ENCODE measurements around the gene HMHB1.
"Not testable (repeated sequence)": the region's sequence is repeated elsewhere in the genome, so short reads cannot be mapped to it uniquely, and the experiment has no call there.

The HMHB1 gene

GRCh38 chr5:143805861-143806260 is 6.1 kb upstream of the HMHB1 start:
- DNase-seq: no peak

GRCh38 chr5:143806579-143806978 is 5.4 kb upstream of the HMHB1 start:
- DNase-seq: no peak

DNA sequence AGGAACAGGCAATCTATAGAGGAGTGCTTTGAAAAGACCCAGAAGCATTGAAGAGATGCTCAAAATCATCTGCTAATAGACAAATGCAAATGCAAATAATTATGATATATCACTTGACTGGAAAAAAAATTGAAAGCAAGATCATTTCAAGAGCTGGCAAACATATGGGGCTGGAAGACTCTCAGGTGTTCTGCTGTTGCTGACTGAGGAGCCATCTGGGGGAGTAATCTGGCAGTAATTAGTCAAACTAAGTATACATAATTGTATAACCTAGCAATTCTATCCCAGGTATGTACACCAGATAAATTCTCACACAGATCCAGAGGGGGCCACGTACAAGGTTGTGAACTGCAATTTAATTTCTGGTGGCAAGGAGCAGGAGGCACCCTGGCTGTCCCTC is 4.6 kb upstream of the HMHB1 start:
- no peak for DNase-seq

DNA sequence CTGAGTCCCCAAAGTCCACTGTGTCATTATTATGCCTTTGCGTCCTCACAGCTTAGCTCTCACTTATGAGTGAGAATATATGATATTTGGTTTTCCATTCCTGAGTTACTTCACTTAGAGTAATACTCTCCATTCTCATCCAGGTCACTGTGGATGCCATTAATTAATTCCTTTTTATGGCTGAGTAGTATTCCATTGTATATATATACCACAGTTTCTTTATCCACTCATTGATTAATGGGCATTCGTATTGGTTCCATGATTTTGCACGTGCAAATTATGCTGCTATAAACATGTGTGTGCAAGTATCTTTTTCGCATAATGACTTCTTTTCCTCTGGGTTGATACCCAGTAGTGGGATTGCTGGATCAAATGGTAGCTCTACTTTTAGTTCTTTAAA is 4.4 kb downstream of the HMHB1 start:
- DNase-seq: not testable (repeated sequence)

- no peak for DNase-seq
These were observed 7.8 kb downstream of the HMHB1 start for GRCh38 chr5:143819716-143820115.

GRCh38 chr5:143820451-143820850 is 8.5 kb downstream of the HMHB1 start:
- no peak for DNase-seq

DNA sequence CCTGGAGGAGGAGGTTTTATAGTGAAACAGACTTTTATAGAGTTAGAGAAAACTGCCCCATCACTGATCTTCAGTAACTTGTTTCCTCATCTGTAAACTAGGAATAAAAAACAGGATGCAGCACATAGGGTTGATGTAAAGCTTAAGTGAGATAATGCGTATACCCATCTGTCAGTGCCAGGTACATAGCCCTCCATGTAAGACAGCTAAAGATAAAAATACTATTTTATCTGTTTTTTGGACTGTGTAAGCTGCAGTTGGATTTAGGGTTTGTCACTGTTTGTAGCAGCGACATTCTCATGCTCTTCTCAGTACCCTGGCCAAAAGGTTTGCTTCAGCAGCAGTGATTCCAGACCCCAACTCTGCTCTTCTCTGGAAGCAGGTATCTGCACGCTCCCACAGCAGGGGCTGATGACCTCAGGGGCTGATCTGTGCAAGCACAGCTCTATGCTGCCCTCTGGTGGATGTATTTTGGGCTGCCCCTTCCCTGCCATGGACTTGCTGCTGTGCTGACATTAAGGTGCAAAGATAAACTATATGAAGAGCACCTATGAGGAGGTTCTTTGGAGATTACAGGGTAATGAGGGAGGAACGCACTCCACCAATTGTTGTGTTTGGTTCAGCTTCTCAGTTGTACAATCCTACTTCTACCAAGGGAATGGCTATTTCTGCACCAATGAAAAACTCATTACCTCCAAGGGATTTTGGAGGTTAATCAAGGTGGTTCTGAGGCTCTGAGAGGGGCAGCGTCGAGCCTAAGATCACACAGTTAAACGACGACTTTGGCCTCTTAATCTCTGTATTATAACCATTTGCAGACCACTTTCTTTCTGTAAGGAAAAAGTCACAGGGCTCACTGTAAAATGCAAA is 13.1 kb downstream of the HMHB1 start:
- DNase-seq: peak; percentile 94

DNA sequence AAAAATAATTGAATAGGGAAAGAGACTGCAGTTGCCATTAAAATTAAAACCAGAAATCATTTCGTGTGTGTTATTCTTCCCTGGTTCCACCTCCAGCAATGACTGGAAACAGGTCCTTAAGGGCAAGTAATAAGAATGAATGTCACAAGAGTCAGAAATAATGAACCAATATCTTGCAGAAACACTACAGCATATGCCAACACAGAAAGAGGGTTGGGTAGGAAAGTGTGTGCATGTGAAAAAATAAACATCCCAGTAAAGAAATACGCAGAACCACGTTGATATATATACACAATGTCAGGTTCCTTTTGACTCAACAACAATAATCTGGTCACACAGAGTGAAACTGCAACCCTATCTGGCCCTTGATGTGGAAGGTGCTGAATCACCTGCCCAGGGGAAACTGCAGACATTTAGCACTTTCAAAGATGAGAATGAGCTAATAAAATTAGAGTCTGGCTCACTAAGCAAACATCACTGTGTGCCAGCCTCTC is 15.0 kb downstream of the HMHB1 start:
- DNase-seq: peak; percentile 86

DNA sequence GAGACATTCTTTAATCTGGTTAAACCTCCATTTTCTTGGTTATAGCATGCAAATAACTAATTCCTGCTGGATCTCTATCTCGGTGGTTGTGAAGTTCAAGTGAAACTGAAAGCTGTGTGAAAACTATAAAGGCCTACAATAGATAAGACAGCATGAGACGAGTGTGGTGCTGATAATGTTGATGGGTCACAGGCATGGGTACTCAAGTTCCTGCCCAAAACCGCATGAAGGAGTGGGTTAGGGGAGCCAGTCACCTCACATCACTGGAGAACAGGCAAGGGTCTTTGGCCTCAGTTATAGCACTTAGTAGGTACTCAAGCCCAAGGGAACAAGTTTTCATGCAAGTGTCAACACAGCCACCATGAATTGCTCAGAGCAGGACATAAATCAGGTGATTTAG is 16.7 kb downstream of the HMHB1 start:
- DNase-seq: peak; percentile 25

GRCh38 chr5:143833177-143833576 is 21.2 kb downstream of the HMHB1 start:
- DNase-seq: no peak

DNA sequence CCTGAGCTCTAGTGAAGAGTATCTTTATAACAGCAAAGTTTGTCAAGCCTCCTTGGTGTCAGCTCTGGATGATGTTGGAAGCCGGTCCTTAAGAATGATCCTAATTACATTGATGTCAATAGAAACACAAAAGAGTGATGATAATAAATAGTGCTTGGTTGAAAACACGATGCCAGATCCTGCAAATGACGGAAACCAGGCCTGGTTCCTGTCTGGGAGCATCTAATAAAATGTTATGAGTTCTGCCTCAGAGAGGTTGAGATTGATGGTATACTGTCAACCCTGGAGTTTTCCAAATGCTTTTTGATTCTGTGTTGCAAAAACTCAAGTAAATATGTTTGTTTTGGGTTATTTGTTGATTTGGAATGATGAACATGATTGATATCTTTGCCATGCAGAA is 23.3 kb downstream of the HMHB1 start:
- no peak for DNase-seq

GRCh38 chr5:143836161-143836725 is 24.3 kb downstream of the HMHB1 start:
- DNase-seq: no peak

GRCh38 chr5:143837306-143837848 is 25.4 kb downstream of the HMHB1 start:
- DNase-seq: no peak

- DNase-seq: no peak
These were observed 29.5 kb downstream of the HMHB1 start for GRCh38 chr5:143841446-143841845.

GRCh38 chr5:143842920-143843319 is 31.0 kb downstream of the HMHB1 start:
- no peak for DNase-seq

- no peak for DNase-seq
These were observed 31.5 kb downstream of the HMHB1 start for GRCh38 chr5:143843461-143843860.

GRCh38 chr5:143850050-143850683 is 38.2 kb downstream of the HMHB1 start:
- peak; percentile 17 for DNase-seq

- no peak for DNase-seq
These were observed 39.4 kb downstream of the HMHB1 start for GRCh38 chr5:143851383-143851782.

DNA sequence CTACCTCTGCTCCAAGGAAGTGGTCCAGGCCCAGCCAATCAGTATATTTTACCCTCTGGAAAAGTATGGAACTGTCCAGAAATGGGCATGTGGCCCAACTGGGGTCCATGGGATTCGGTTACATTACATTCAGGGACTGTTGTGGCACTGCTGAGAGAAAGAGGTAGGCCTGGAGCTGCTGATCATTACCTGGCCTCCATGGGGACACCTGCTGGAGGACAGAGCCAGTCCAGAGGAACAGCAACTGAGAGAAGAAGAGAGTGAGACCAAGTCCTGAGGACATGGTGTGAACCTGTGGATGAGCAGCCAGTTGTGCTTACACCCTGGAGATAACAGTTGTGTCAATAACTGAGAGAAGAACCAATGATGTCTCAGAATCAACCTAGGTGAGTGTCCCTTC is 48.2 kb downstream of the HMHB1 start:
- DNase-seq: no peak

- no peak for DNase-seq
These were observed 50.3 kb downstream of the HMHB1 start for GRCh38 chr5:143862271-143862670.

DNA sequence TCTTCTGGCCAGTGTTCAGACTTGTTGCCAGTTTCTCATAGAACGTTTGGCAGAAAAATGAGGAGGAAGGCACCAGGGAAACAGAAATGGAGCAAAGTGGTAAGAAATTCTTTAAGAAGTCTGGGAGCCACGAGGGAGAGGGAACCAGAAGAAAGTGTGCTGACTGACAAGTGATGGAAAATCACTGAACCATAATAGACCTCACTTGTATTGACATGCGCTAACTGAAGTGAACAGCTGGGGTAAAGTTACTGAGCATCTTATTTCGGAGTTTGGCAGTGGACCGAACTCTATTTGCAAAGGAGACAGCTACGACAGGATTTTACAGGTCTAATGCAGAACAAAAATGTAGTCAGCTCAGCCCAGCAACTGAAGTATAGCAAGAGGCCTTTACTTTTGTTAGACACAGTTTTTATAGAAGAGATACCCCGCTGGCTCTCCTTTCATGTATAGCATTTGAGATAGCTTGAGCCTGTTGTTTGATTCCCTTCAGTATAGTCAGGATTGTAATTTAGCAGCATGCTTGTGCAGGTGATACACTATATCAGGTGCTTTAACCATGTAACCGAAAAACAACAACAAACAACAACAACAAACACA is 53.6 kb downstream of the HMHB1 start:
- DNase-seq: no peak

Data from activated CD4-positive, alpha-beta T cell treated with anti-CD3 and anti-CD28 coated beads, Interleukin-2, Interleukin-6, amounts not matched to agents 100 ng/mL and 50 ng/mL, durations not matched to agents 16 hours and 8 hours (primary cell).